HG03060 (cell line): ENCODE measurements around the gene SPATA21.

Experiments used
- ATAC-seq: cut with Tn5 transposase; IDR thresholded peaks from one replicate; pipeline ENCODE4 v1.9.1; 2021; ENCODE audit warnings: low read depth, moderate number of reproducible peaks; ENCODE audit not compliant: unreplicated experiment

Gene SPATA21

DNA sequence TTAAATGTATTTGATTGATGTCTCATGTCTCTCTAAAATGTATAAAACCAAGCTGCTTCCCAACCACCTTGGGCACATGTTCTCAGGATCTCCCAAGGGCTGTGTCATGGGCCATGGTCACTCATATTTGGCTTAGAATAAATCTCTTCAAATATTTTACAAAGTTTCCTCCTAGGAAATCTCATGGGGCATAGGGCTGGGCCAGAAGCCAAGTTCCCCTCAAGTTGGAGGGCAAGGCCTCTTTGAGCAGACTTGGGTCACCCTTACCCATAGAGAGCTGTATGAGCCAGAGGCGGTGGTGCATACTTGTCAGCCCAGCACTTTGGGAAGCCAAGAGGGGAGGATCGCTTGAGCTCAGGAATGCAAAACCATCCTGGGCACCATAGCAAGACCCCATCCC, 82.6 kb downstream of the SPATA21 start:
- ATAC-seq: no peak

DNA sequence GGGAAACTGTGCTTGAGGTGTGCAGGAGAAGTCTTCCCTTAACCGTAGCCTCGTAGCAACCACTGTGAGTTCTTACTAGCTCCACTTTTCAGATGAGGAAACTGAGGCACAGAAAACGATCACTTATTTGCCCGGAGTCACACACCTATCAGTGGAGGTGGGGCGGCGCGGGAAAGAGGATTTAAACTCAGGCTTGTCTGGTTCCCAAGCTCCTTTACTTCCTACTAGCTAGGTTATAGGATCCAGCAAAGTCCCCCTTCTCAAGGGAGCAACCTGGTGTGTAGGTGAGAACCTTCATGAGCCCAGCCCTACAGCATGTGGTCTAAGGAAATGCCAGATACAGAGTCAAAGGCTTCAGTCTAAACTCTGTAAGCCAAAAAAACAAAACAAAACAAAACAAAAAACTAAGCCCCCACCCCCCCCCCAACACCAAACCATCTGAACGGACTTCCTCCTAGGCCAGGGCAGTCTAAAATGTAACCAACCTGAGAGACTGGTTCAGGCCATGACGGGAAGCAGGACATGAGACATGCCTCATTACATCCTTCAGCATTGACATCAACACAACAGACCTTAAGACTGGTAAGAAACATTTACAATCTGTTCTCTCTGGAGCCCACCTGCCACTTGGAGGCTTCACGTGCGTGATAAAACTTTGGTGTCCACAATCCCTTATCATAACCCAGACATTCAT, 84.2 kb downstream of the SPATA21 start:
- ATAC-seq: no peak

DNA sequence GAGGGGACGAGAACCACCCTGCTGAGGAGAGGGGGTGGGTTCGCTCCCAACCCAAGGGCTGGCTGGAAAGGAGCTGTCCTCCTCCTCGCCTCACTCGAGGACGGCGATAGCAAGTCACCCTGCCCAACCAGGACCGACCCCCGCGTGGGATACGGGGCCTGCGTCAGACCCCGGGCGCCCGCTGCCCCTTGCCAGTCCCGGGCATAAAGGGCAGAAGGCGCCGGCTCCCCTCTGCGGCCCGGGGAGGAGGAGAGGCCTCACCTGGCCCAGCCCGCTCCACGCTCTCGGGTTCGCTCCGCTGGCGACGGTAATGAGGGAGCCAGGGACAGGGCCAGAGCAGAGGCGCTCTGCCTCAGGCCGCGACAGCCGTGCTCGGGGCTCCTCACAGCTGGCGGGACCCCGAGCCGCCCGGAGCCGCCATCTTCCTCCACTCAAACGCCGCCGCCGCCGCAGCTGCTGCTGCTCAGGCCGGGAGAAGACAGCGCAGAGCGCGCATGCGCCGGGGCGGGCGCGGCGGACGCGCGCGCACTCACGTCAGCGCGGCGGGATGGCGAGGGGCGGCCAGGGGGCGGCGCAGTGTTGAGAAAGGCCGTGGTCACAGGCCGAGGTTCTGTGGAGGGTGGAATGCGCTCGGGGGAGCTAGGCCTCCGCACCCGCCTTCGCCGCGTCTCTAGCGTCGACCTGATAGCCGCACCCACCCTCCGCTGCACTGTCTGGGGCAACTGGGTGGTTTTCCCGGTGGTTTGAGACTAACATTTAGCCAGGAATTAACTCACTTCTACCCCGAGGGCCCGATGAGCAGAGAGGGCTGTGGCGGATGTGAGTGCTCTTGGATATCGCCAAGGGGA, 85.0 kb downstream of the SPATA21 start, which contains the start of gene FBXO42:
Gene FBXO42 (minus strand): TSS at position 487 of the 848 bp plus-strand sequence. CDS start 37,062 bp downstream, outside the sequence.
- peak; percentile 81 for ATAC-seq

GRCh38 chr1:16351456-16351993, 85.7 kb downstream of the SPATA21 start:
- ATAC-seq: no peak

DNA sequence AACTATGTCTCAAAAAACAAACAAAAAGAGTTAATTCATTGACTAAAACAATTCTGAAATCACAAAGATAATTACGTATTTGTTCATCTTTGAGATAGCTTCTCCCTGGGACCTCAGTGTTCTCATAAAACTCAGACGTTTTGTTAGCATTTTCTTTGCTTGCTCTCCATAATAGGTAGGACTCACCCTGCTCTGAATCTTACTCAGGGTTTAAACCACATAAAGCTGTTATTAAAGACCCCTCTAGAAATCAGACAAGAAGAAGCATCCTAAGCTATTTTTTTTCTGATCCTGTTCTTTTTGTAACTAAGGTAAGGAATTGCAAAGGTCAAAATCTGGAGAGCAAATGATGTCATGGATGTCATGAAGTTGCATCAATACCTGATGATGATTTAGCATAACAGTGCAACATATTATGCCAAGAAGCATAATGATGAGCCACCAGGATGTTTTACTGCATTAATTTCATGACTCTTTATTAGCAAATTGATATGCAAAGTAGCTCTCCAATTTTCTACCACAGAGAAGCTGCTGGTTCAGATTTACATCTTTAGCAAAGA, 87.3 kb downstream of the SPATA21 start:
- no peak for ATAC-seq
